ENCODE data around the gene APH1A. TPM values are rescaled to one million over a fixed set of nuclear protein-coding genes. Genes with fewer than 3 reads are reported as not detected.

The APH1A gene
- total and polyA plus RNA-seq, 3 donors from 2014 or later = 64.0 to 102 (median 86.2) TPM

GRCh38 chr1:150262388-150263320 lies 6.2 kb downstream of the APH1A start:
- no peak overlapping the region for H3K27ac ChIP-seq
- no peak for TF ChIP-seq POLR2A (IDR thresholded peaks at IDR 0.05)
- TF ChIP-seq CTCF (IDR thresholded peaks at IDR 0.05) = no peak
- no peaks in the 10 kb centered on the region for H3K9me3 ChIP-seq
- H3K4me3 ChIP-seq = no peak overlapping the region
- no peaks in the 10 kb centered on the region for H3K27me3 ChIP-seq
- peaks cover 37% of the 10 kb centered on the region for H3K4me1 ChIP-seq
- 80 to 88% methylated on average over 6 of the region's 6 CpGs for WGBS, 2 donors
- no peak for DNase-seq
- no peaks in the 10 kb centered on the region for H3K36me3 ChIP-seq (ENCODE audit: low read depth, missing control alignments)
- intact Hi-C loops (cut with DNase I; ENCODE audit: low total_unique reads) = no loop called here

GRCh38 chr1:150261367-150261766 lies 7.4 kb downstream of the APH1A start:
- Histone ChIP-seq H3K4me1 (peaks cover 39% of the 10 kb centered on the region), H3K9me3 (no peaks in the 10 kb centered on the region), H3K36me3 (ENCODE audit: low read depth, missing control alignments) (no peaks in the 10 kb centered on the region), H3K4me3 (no peak overlapping the region), H3K27me3 (no peaks in the 10 kb centered on the region), H3K27ac (no peak overlapping the region)
- no peak for DNase-seq
- TF ChIP-seq CTCF (IDR thresholded peaks at IDR 0.05) = no peak
- no peak for TF ChIP-seq POLR2A (IDR thresholded peaks at IDR 0.05)
- whole genome bisulfite sequencing, 2 donors = 88 to 92% methylated on average over 6 of the region's 6 CpGs
- intact Hi-C loops (cut with DNase I; ENCODE audit: low total_unique reads) = no loop called here

GRCh38 chr1:150259758-150260669 lies 8.8 kb downstream of the APH1A start:
- 24 to 40% methylated on average over 11 of the region's 11 CpGs for WGBS, 2 donors
- H3K27me3 ChIP-seq = no peaks in the 10 kb centered on the region
- H3K36me3 ChIP-seq (ENCODE audit: low read depth, missing control alignments) = no peaks in the 10 kb centered on the region
- H3K4me1 ChIP-seq = peaks cover 43% of the 10 kb centered on the region
- H3K27ac ChIP-seq = peak overlapping the region in 1 of 2 donors; percentile 46
- intact Hi-C loops (cut with DNase I; ENCODE audit: low total_unique reads) = no loop called here
- H3K9me3 ChIP-seq = no peaks in the 10 kb centered on the region
- peak; percentile 59 for DNase-seq
- no peak overlapping the region for H3K4me3 ChIP-seq
- TF ChIP-seq POLR2A (IDR thresholded peaks at IDR 0.05) (no peak), CTCF (IDR thresholded peaks at IDR 0.05) (no peak)

GRCh38 chr1:150259217-150259616 lies 9.6 kb downstream of the APH1A start:
- peaks cover 43% of the 10 kb centered on the region for H3K4me1 ChIP-seq
- no peaks in the 10 kb centered on the region for H3K9me3 ChIP-seq
- no peaks in the 10 kb centered on the region for H3K27me3 ChIP-seq
- intact Hi-C loops (cut with DNase I; ENCODE audit: low total_unique reads) = no loop called here
- 52 to 62% methylated on average over 4 of the region's 4 CpGs for WGBS, 2 donors
- TF ChIP-seq POLR2A (IDR thresholded peaks at IDR 0.05) = no peak
- no peak for TF ChIP-seq CTCF (IDR thresholded peaks at IDR 0.05)
- no peaks in the 10 kb centered on the region for H3K36me3 ChIP-seq (ENCODE audit: low read depth, missing control alignments)
- peak overlapping the region; percentile 22 to 46 for H3K27ac ChIP-seq
- DNase-seq = no peak
- H3K4me3 ChIP-seq = no peak overlapping the region
